T-cell (primary cell): Measurements from ENCODE around the gene ARL10. TPM values are rescaled to one million over a fixed set of nuclear protein-coding genes. Genes with fewer than 3 reads are reported as not detected.
A peak's percentile ranks its signal among the peaks of the same experiment; 100 is the strongest.

Experiments used
- ATAC-seq, 4 experiments: fragments of 200-7000 bp in 3 of 4; fragments of 150-1000 bp in 1 of 4; cut with Tn5 transposase; replicated peaks in 1 of 4; 1 replicate in 3 of 4; 2 replicates in 1 of 4; pipeline ENCODE4 v1.10.0; 2021; ENCODE audit warnings: moderate library complexity in 3 of 4, mild to moderate bottlenecking in 2 of 4, moderate number of reproducible peaks in 1 of 4
- CTCF ChIA-PET, 2 donors: fragments of 300-600 bp; sonication (Branson Sonifier 250); formaldehyde crosslinking; loops; one replicate each; lab custom pipeline; 2022; ENCODE audit warnings: antibody characterized with exemption in 2 of 2; lab: Charles Lee
- POLR2A ChIA-PET, 2 donors: fragments of 300-600 bp; sonication (Branson Sonifier 250); formaldehyde crosslinking; loops; one replicate each; lab custom pipeline; 2022; ENCODE audit warnings: antibody characterized with exemption in 2 of 2; lab: Charles Lee
- DNase-seq, 35 experiments: peaks; one replicate each; pipeline versions ENCODE4 v3.0.0 to v3.0.0-alpha.2; 2013 to 2023
- H3K27ac ChIP-seq: one replicate; pipeline ENCODE4 v1.5.1; 2013; ENCODE audit warnings: low read length
- H3K27me3 ChIP-seq, 2 experiments: replicated peaks in 1 of 2; 1 replicate in 1 of 2; 2 replicates in 1 of 2; pipeline versions ENCODE4 v1.6.1 to v1.7.0; 2013; ENCODE audit warnings: low read length in 1 of 2, mixed read lengths in 1 of 2; ENCODE audit not compliant: control insufficient read depth in 2 of 2, insufficient read depth in 2 of 2; ENCODE audit errors: extremely low read depth in 1 of 2
- H3K36me3 ChIP-seq, 2 donors: 1 replicate in 1 of 2; 2 replicates in 1 of 2; pipeline versions ENCODE4 v1.6.1 to v1.7.0; 2013; ENCODE audit warnings: low read length in 1 of 2; ENCODE audit not compliant: control insufficient read depth in 2 of 2, insufficient read depth in 1 of 2; ENCODE audit errors: extremely low read depth in 1 of 2
- H3K4me1 ChIP-seq, 2 experiments: 1 replicate in 1 of 2; 2 replicates in 1 of 2; pipeline versions ENCODE4 v1.6.1 to v1.7.0; 2013; ENCODE audit warnings: low read length in 2 of 2, mixed read lengths in 1 of 2; ENCODE audit not compliant: insufficient read depth in 2 of 2, control insufficient read depth in 1 of 2; ENCODE audit errors: extremely low read depth in 1 of 2
- H3K4me3 ChIP-seq, 2 donors: 1 replicate in 1 of 2; 2 replicates in 1 of 2; pipeline versions ENCODE4 v1.5.1 to v1.7.0; 2013; ENCODE audit warnings: mild to moderate bottlenecking in 2 of 2, low read length in 1 of 2, moderate library complexity in 1 of 2; ENCODE audit not compliant: control insufficient read depth in 1 of 2; ENCODE audit errors: extremely low read depth in 1 of 2
- H3K9me3 ChIP-seq: 2 replicates; pipeline ENCODE4 v1.7.0; 2013
- H3K27ac Mint-ChIP-seq, 2 donors: one replicate each; pipeline ENCODE4 v1.8.0; 2020 to 2021; ENCODE audit warnings: mild to moderate bottlenecking in 2 of 2, mixed read lengths in 2 of 2
- H3K27me3 Mint-ChIP-seq, 2 donors: one replicate each; pipeline ENCODE4 v1.8.0; 2021 to 2022; ENCODE audit warnings: mixed read lengths in 2 of 2
- H3K36me3 Mint-ChIP-seq: one replicate; pipeline ENCODE4 v1.8.0; 2021; ENCODE audit warnings: mixed read lengths
- H3K4me1 Mint-ChIP-seq, 3 donors: one replicate each; pipeline ENCODE4 v1.8.0; 2020 to 2022; ENCODE audit warnings: mixed read lengths in 3 of 3, mild to moderate bottlenecking in 1 of 3
- H3K4me3 Mint-ChIP-seq, 3 donors: one replicate each; pipeline ENCODE4 v1.8.0; 2020 to 2022; ENCODE audit warnings: mild to moderate bottlenecking in 3 of 3, mixed read lengths in 3 of 3, moderate library complexity in 3 of 3
- H3K9me3 Mint-ChIP-seq, 3 donors: one replicate each; pipeline ENCODE4 v1.8.0; 2020 to 2022; ENCODE audit warnings: mixed read lengths in 3 of 3
- WGBS: methylation state at CpG from one replicate; pipeline ENCODE4 v1.1.5; 2013; ENCODE audit warnings: missing lambda C conversion rate; ENCODE audit not compliant: insufficient coverage; 5-methylcytosine and 5-hydroxymethylcytosine counted together
- total RNA-seq, 35 experiments: library from RNA in 6 of 35; stranded (reverse) in 6 of 35; fragments of 120-200 nt in 1 of 35; gene quantifications; one replicate each; pipeline versions ENCODE4 v1.2.1 to v1.2.4 and lab custom pipeline; 2013 to 2026

Gene ARL10
- total RNA-seq, 5 donors from 2014 or later (not counting 1 experiment from before 2014, with no cell fraction given), result 9.9 to 20.0 (median 18.0) TPM

GRCh38 chr5:176386491-176386890 is 21.2 kb downstream of the ARL10 start:
- Mint-ChIP-seq H3K27ac (peak overlapping the region in 1 of 2 donors; percentile 39), H3K4me1 (peaks cover 26 to 36% (median 36%) of the 10 kb centered on the region in 3 donors), H3K9me3 (no peaks in the 10 kb centered on the region), H3K4me3 (peak overlapping the region; percentile 89 to 99 (median 95)), H3K36me3 (peaks cover 36% of the 10 kb centered on the region), H3K27me3 (no peaks in the 10 kb centered on the region)
- Histone ChIP-seq H3K4me3 (no peak overlapping the region), H3K27ac (no peak overlapping the region), H3K36me3 (peaks cover 16 to 60% of the 10 kb centered on the region in 2 donors), H3K9me3 (no peaks in the 10 kb centered on the region), H3K4me1 (peaks cover 10 to 29% of the 10 kb centered on the region in 2 experiments), H3K27me3 (no peaks in the 10 kb centered on the region)
- WGBS, result no CpG with 5 or more reads among the region's 1 CpG
- ChIA-PET CTCF (no interaction called here), POLR2A (no interaction called here)
- DNase-seq, result no peak
- no peak for ATAC-seq

DNA sequence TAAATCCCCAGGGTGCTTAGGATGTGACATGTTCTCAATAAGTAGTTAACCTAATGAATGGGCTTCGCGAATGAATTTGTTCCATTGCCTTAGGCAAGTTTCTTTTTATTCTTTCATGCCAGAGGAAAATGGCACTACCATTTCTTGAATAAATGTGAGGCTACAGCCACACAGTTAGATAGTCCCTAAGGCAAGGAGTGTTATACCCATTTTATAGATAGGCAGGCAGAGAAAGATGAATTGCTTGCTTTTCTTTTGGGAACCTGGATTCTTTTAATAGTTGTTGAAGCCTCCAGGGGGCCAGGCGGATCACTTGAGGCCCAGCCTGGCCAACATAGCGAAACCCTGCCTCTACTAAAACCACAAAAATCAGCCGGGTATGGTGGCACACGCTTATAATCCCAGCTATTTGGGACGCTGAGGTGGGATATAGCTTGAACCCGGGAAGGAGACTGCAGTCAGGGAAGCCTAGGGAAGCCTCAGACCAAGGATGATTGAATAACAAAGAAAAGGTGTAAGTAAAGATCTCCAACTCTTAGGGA is 22.2 kb downstream of the ARL10 start:
- ATAC-seq (no peak), DNase-seq (no peak)
- CTCF ChIA-PET, result interaction anchor here in 1 of 2 donors (2.0 kb wide), 1 partner anchor 26 kb away, joined by 12 read pairs; the partner anchor contains the start of gene KIAA1191
- H3K9me3 ChIP-seq, result no peaks in the 10 kb centered on the region
- peaks cover 26 to 36% (median 36%) of the 10 kb centered on the region in 3 donors for H3K4me1 Mint-ChIP-seq
- POLR2A ChIA-PET, result no interaction called here
- H3K27ac Mint-ChIP-seq, result peak overlapping the region; percentile 100
- H3K4me3 ChIP-seq, result peak overlapping the region; percentile 82 to 95
- no peaks in the 10 kb centered on the region for H3K27me3 Mint-ChIP-seq
- H3K36me3 Mint-ChIP-seq, result peaks cover 30% of the 10 kb centered on the region
- H3K4me3 Mint-ChIP-seq, result peak overlapping the region; percentile 89 to 99 (median 95)
- H3K27me3 ChIP-seq, result no peaks in the 10 kb centered on the region
- 6% methylated on average over 2 of the region's 8 CpGs for WGBS
- peaks cover 10 to 29% of the 10 kb centered on the region in 2 experiments for H3K4me1 ChIP-seq
- H3K9me3 Mint-ChIP-seq, result no peaks in the 10 kb centered on the region
- H3K36me3 ChIP-seq, result peaks cover 11 to 60% of the 10 kb centered on the region in 2 donors
- H3K27ac ChIP-seq, result no peak overlapping the region

GRCh38 chr5:176388003-176388443 is 22.7 kb downstream of the ARL10 start:
- Mint-ChIP-seq H3K4me3 (peak overlapping the region; percentile 89 to 99 (median 95)), H3K9me3 (no peaks in the 10 kb centered on the region), H3K27ac (peak overlapping the region; percentile 100), H3K4me1 (peaks cover 26 to 36% (median 36%) of the 10 kb centered on the region in 3 donors), H3K27me3 (no peaks in the 10 kb centered on the region), H3K36me3 (peaks cover 26% of the 10 kb centered on the region)
- ATAC-seq, result no peak
- DNase-seq, result peak in 3 of 35 experiments; percentile 12 to 17 (median 13)
- Histone ChIP-seq H3K27ac (no peak overlapping the region), H3K27me3 (no peaks in the 10 kb centered on the region), H3K4me3 (peak overlapping the region; percentile 82 to 95), H3K36me3 (peaks cover 7 to 57% of the 10 kb centered on the region in 2 donors), H3K9me3 (no peaks in the 10 kb centered on the region), H3K4me1 (peaks cover 10 to 29% of the 10 kb centered on the region in 2 experiments)
- WGBS, result 0% methylated on average over 29 of the region's 29 CpGs
- POLR2A ChIA-PET, result interaction anchor here in 1 of 2 donors (0.6 kb wide), 1 partner anchor 1718 kb away, joined by 3 read pairs; no protein-coding TSS in a partner anchor
- CTCF ChIA-PET, result interaction anchor here in 1 of 2 donors (2.0 kb wide), 1 partner anchor 26 kb away, joined by 12 read pairs; the partner anchor contains the start of gene KIAA1191

DNA sequence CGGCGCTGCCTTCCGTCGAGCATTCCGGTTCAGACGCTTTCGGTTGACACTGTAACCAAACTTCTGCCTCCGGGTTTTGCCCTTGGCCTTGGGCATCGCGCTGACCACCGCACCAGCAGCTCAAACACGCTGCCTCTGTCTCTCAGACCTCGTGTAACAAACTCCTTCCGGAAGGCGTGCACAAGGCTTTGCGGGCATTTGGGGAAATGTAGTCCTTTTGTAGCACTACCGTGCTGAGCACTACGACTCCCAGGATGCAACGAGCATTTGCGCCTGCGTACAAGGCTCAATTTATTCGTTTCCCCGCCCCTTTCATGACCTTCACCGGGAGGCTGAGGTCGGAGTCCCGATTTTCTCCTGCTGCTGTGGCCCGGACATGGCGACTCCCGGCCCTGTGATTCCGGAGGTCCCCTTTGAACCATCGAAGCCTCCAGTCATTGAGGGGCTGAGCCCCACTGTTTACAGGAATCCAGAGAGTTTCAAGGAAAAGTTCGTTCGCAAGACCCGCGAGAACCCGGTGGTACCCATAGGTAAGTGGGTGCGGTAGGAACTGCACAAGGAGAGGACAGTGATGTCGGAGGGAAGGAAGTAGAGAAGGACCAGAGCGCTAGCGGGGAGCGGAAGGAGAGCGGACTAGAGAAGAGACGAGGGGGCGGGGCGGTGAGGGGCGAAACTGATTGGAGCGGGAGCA is 23.3 kb downstream of the ARL10 start, which contains the start of the genes HIGD2A and NOP16:
TSS of gene HIGD2A (plus strand) at position 308 of the 691 bp plus-strand sequence. CDS start at position 377, 69 bp downstream.
TSS of gene NOP16 (minus strand) at position 155 of the 691 bp plus-strand sequence. CDS start at position 96, 59 bp downstream.
- POLR2A ChIA-PET, result interaction anchor here in 1 of 2 donors (0.6 kb wide), 1 partner anchor 1717 kb away, joined by 3 read pairs; no protein-coding TSS in a partner anchor

GRCh38 chr5:176389135-176390123 is 24.1 kb downstream of the ARL10 start:
- peak overlapping the region; percentile 71 to 82 for H3K4me3 ChIP-seq
- H3K27ac ChIP-seq, result peak overlapping the region; percentile 87
- H3K4me1 ChIP-seq, result peaks cover 10 to 29% of the 10 kb centered on the region in 2 experiments
- ChIA-PET CTCF (interaction anchor here in 1 of 2 donors (0.6 to 2.0 kb wide), 3 partner anchors 26 to 58 kb away, joined by 6 to 12 read pairs (median 7); partner anchors contain the start of gene KIAA1191), POLR2A (interaction anchor here in 1 of 2 donors (0.6 kb wide), 1 partner anchor 184 kb away, joined by 5 read pairs; no protein-coding TSS in a partner anchor)
- H3K27me3 Mint-ChIP-seq, result no peaks in the 10 kb centered on the region
- H3K4me3 Mint-ChIP-seq, result peak overlapping the region; percentile 89 to 99 (median 95)
- no peaks in the 10 kb centered on the region for H3K9me3 Mint-ChIP-seq
- H3K9me3 ChIP-seq, result no peaks in the 10 kb centered on the region
- H3K36me3 Mint-ChIP-seq, result peaks cover 27% of the 10 kb centered on the region
- peak overlapping the region; percentile 100 for H3K27ac Mint-ChIP-seq
- peaks cover 26 to 36% (median 36%) of the 10 kb centered on the region in 3 donors for H3K4me1 Mint-ChIP-seq
- H3K27me3 ChIP-seq, result no peaks in the 10 kb centered on the region
- H3K36me3 ChIP-seq, result peaks cover 6 to 49% of the 10 kb centered on the region in 2 donors
- 2% methylated on average over 24 of the region's 41 CpGs for WGBS
- DNase-seq (no peak), ATAC-seq (peak; percentile 40 to 44 (median 42))

More for the DNA sequence above, 23.3 kb downstream of the ARL10 start, which contains the start of the genes HIGD2A and NOP16:
- CTCF ChIA-PET, result interaction anchor here in 1 of 2 donors (1.0 to 2.0 kb wide), 2 partner anchors 27 to 59 kb away, joined by 6 to 12 read pairs; partner anchors contain the start of gene KIAA1191
- H3K27me3 ChIP-seq, result no peaks in the 10 kb centered on the region
- peak within 1 kb of the TSS; percentile 87 for H3K27ac ChIP-seq
- H3K36me3 ChIP-seq, result peaks cover 2 to 57% of the 10 kb centered on the region in 2 donors
- Mint-ChIP-seq H3K36me3 (peaks cover 24% of the 10 kb centered on the region), H3K4me1 (peaks cover 26 to 36% (median 36%) of the 10 kb centered on the region in 3 donors), H3K27ac (peak within 1 kb of the TSS; percentile 100), H3K9me3 (no peaks in the 10 kb centered on the region), H3K4me3 (peak within 1 kb of the TSS; percentile 89 to 99 (median 95)), H3K27me3 (no peaks in the 10 kb centered on the region)
- under 1% methylated on average over 45 of the region's 47 CpGs for WGBS
- H3K4me3 ChIP-seq, result peak within 1 kb of the TSS; percentile 82 to 95
- peak; percentile 88 to 89 (median 88) for ATAC-seq
- H3K4me1 ChIP-seq, result peaks cover 10 to 29% of the 10 kb centered on the region in 2 experiments
- no peaks in the 10 kb centered on the region for H3K9me3 ChIP-seq
- DNase-seq, result peak; percentile 96 to 100 (median 99)
